ENCODE results near the gene FBXO39. TPM values are rescaled to one million over a fixed set of nuclear protein-coding genes. Genes with fewer than 3 reads are reported as not detected.

FBXO39 gene
- total RNA-seq, 1 experiment from 2014 or later, result not detected

GRCh38 chr17:6782244-6782643, 6.2 kb downstream of the FBXO39 start:
- no peak for TF ChIP-seq EZH2phosphoT487 (IDR thresholded peaks at IDR 0.05; ENCODE audit: borderline replicate concordance, low read length)
- no peak for TF ChIP-seq CTCF (conservative IDR thresholded peaks at IDR 0.05; ENCODE audit: low read depth, low read length)
- no peak for TF ChIP-seq EZH2 (IDR thresholded peaks at IDR 0.05; ENCODE audit: low read length, unreplicated experiment)
- Histone ChIP-seq H4K20me1 (ENCODE audit: low read length) (no peaks in the 10 kb centered on the region), H3K9me3 (ENCODE audit: low read length) (no peaks in the 10 kb centered on the region), H3K79me2 (ENCODE audit: low read length) (no peaks in the 10 kb centered on the region), H3K9me2 (replicated peaks; ENCODE audit: low read length) (no peaks in the 10 kb centered on the region), H3K4me3 (ENCODE audit: low read length) (no peak overlapping the region), H3K9ac (ENCODE audit: low read length) (no peak overlapping the region), H3K4me1 (ENCODE audit: insufficient read depth, low read length) (peaks cover 4% of the 10 kb centered on the region; the same call in 1 of the 2 replicates), H3K27me3 (ENCODE audit: low read length) (peaks cover 15% of the 10 kb centered on the region; the same call in 1 of the 2 replicates), H2AFZ (ENCODE audit: low read length) (no peak overlapping the region), H3K4me2 (ENCODE audit: low read length) (no peak overlapping the region), H3K36me3 (ENCODE audit: low read depth, low read length) (no peaks in the 10 kb centered on the region), H3K27ac (ENCODE audit: low read length) (no peak overlapping the region), H3F3A (ENCODE audit: low read length, unreplicated experiment) (no peaks in the 10 kb centered on the region)
- intact Hi-C loops (cut with micrococcal nuclease), result no loop called here
- CTCF ChIA-PET, result no interaction called here
- POLR2A ChIA-PET (ENCODE audit: unreplicated experiment), result no interaction called here
- ATAC-seq (no peak), DNase-seq (no peak)
- BruUV-seq (replicated peaks), result no TSS peak

- TF ChIP-seq EZH2phosphoT487 (IDR thresholded peaks at IDR 0.05; ENCODE audit: borderline replicate concordance, low read length), result no peak
- TF ChIP-seq CTCF (conservative IDR thresholded peaks at IDR 0.05; ENCODE audit: low read depth, low read length), result no peak
- no peak for TF ChIP-seq EZH2 (IDR thresholded peaks at IDR 0.05; ENCODE audit: low read length, unreplicated experiment)
- no peaks in the 10 kb centered on the region for H4K20me1 ChIP-seq (ENCODE audit: low read length)
- peaks cover 4% of the 10 kb centered on the region; the same call in 1 of the 2 replicates for H3K4me1 ChIP-seq (ENCODE audit: insufficient read depth, low read length)
- BruUV-seq (replicated peaks), result no TSS peak
- no peaks in the 10 kb centered on the region for H3K9me2 ChIP-seq (replicated peaks; ENCODE audit: low read length)
- H3K27ac ChIP-seq (ENCODE audit: low read length), result no peak overlapping the region
- DNase-seq (peak; percentile 58), ATAC-seq (no peak; the same call in 1 of the 2 replicates)
- H3K9me3 ChIP-seq (ENCODE audit: low read length), result no peaks in the 10 kb centered on the region
- H3K79me2 ChIP-seq (ENCODE audit: low read length), result no peaks in the 10 kb centered on the region
- no peak overlapping the region for H3K9ac ChIP-seq (ENCODE audit: low read length)
- H2AFZ ChIP-seq (ENCODE audit: low read length), result 0 out of 2 replicates have a peak overlapping the region, but pooled peaks have one; percentile 16
- intact Hi-C loops (cut with micrococcal nuclease), result no loop called here
- POLR2A ChIA-PET (ENCODE audit: unreplicated experiment), result no interaction called here
- no peak overlapping the region for H3K4me3 ChIP-seq (ENCODE audit: low read length)
- no peaks in the 10 kb centered on the region for H3F3A ChIP-seq (ENCODE audit: low read length, unreplicated experiment)
- CTCF ChIA-PET, result no interaction called here
- H3K4me2 ChIP-seq (ENCODE audit: low read length), result no peak overlapping the region
- no peaks in the 10 kb centered on the region for H3K36me3 ChIP-seq (ENCODE audit: low read depth, low read length)
- peaks cover 6% of the 10 kb centered on the region for H3K27me3 ChIP-seq (ENCODE audit: low read length)
These were observed 10.6 kb downstream of the FBXO39 start for GRCh38 chr17:6786618-6787017.

- H3K4me1 ChIP-seq (ENCODE audit: insufficient read depth, low read length), result peaks cover 4% of the 10 kb centered on the region; the same call in 1 of the 2 replicates
- BruUV-seq (replicated peaks), result no TSS peak
- ATAC-seq, result no peak
These were observed 11.2 kb downstream of the FBXO39 start for GRCh38 chr17:6787081-6787693.

More at GRCh38 chr17:6787081-6787693, 11.2 kb downstream of the FBXO39 start:
- no peak overlapping the region for H3K9ac ChIP-seq (ENCODE audit: low read length)
- DNase-seq, result no peak
- no peaks in the 10 kb centered on the region for H4K20me1 ChIP-seq (ENCODE audit: low read length)
- ChIA-PET POLR2A (ENCODE audit: unreplicated experiment) (no interaction called here), CTCF (no interaction called here)
- no peak overlapping the region for H3K4me3 ChIP-seq (ENCODE audit: low read length)
- 0 out of 2 replicates have a peak overlapping the region, but pooled peaks have one; percentile 16 for H2AFZ ChIP-seq (ENCODE audit: low read length)
- intact Hi-C loops (cut with micrococcal nuclease), result no loop called here
- H3K27ac ChIP-seq (ENCODE audit: low read length), result no peak overlapping the region
- H3K4me2 ChIP-seq (ENCODE audit: low read length), result no peak overlapping the region
- no peaks in the 10 kb centered on the region for H3F3A ChIP-seq (ENCODE audit: low read length, unreplicated experiment)
- H3K9me2 ChIP-seq (replicated peaks; ENCODE audit: low read length), result no peaks in the 10 kb centered on the region
- H3K79me2 ChIP-seq (ENCODE audit: low read length), result no peaks in the 10 kb centered on the region
- no peaks in the 10 kb centered on the region for H3K9me3 ChIP-seq (ENCODE audit: low read length)
- no peaks in the 10 kb centered on the region for H3K36me3 ChIP-seq (ENCODE audit: low read depth, low read length)
- peaks cover 4% of the 10 kb centered on the region for H3K27me3 ChIP-seq (ENCODE audit: low read length)
- no peak for TF ChIP-seq CTCF (conservative IDR thresholded peaks at IDR 0.05; ENCODE audit: low read depth, low read length)
- TF ChIP-seq EZH2phosphoT487 (IDR thresholded peaks at IDR 0.05; ENCODE audit: borderline replicate concordance, low read length), result no peak
- no peak for TF ChIP-seq EZH2 (IDR thresholded peaks at IDR 0.05; ENCODE audit: low read length, unreplicated experiment)

All from PC-3 (cell line).